ENCODE measurements around the gene IL10RA. TPM values are rescaled to one million over a fixed set of nuclear protein-coding genes. Genes with fewer than 3 reads are reported as not detected.

Gene IL10RA
- total RNA-seq, 4 donors from 2014 or later, result 0.73 to 5.5 (median 2.2) TPM

GRCh38 chr11:117969160-117969991 is 16.8 kb upstream of the IL10RA start:
- H3K27me3 ChIP-seq, result peaks cover 0 to 4% (median 2%) of the 10 kb centered on the region in 3 donors
- no peaks in the 10 kb centered on the region for H3K36me3 ChIP-seq
- DNase-seq (no peak), ATAC-seq (no peak)
- H3K4me1 ChIP-seq, result no peaks in the 10 kb centered on the region
- H3K4me3 ChIP-seq, result no peak overlapping the region
- no peak overlapping the region for H3K27ac ChIP-seq
- no peaks in the 10 kb centered on the region for H3K9me3 ChIP-seq
- in situ Hi-C loops (cut with MboI; ENCODE audit: low sequenced_read_pairs in 4 of 4), result no loop called here
- intact Hi-C loops (cut with DNase I; ENCODE audit: low total_unique reads), result no loop called here
- TF ChIP-seq CTCF (IDR thresholded peaks at IDR 0.05 in 4 of 5, conservative IDR thresholded peaks at IDR 0.05 in 1 of 5) (no peak), POLR2A (IDR thresholded peaks at IDR 0.05) (no peak)

- Histone ChIP-seq H3K4me3 (no peak overlapping the region), H3K36me3 (no peaks in the 10 kb centered on the region), H3K27ac (no peak overlapping the region), H3K9me3 (no peaks in the 10 kb centered on the region), H3K4me1 (no peaks in the 10 kb centered on the region), H3K27me3 (peaks cover 0 to 4% (median 2%) of the 10 kb centered on the region in 3 donors)
- in situ Hi-C loops (cut with MboI; ENCODE audit: low sequenced_read_pairs in 4 of 4), result no loop called here
- TF ChIP-seq POLR2A (IDR thresholded peaks at IDR 0.05) (no peak), CTCF (IDR thresholded peaks at IDR 0.05 in 4 of 5, conservative IDR thresholded peaks at IDR 0.05 in 1 of 5) (no peak)
- intact Hi-C loops (cut with DNase I; ENCODE audit: low total_unique reads), result no loop called here
- ATAC-seq, result no peak
- no peak for DNase-seq
These were observed 15.7 kb upstream of the IL10RA start for GRCh38 chr11:117970400-117971024.

GRCh38 chr11:117972044-117972443 is 14.2 kb upstream of the IL10RA start:
- DNase-seq, result no peak
- intact Hi-C loops (cut with DNase I; ENCODE audit: low total_unique reads), result no loop called here
- in situ Hi-C loops (cut with MboI; ENCODE audit: low sequenced_read_pairs in 4 of 4), result no loop called here
- no peak for ATAC-seq
- Histone ChIP-seq H3K9me3 (no peaks in the 10 kb centered on the region), H3K4me1 (no peaks in the 10 kb centered on the region), H3K36me3 (no peaks in the 10 kb centered on the region), H3K4me3 (no peak overlapping the region), H3K27me3 (peaks cover 0 to 2% (median 1%) of the 10 kb centered on the region in 3 donors), H3K27ac (no peak overlapping the region)
- TF ChIP-seq POLR2A (IDR thresholded peaks at IDR 0.05) (no peak), CTCF (IDR thresholded peaks at IDR 0.05 in 4 of 5, conservative IDR thresholded peaks at IDR 0.05 in 1 of 5) (no peak)

- ATAC-seq (no peak), DNase-seq (no peak)
- Histone ChIP-seq H3K36me3 (no peaks in the 10 kb centered on the region), H3K27me3 (peaks cover 0 to 2% (median 0%) of the 10 kb centered on the region in 3 donors), H3K4me3 (no peak overlapping the region), H3K9me3 (no peaks in the 10 kb centered on the region), H3K4me1 (no peaks in the 10 kb centered on the region), H3K27ac (no peak overlapping the region)
- intact Hi-C loops (cut with DNase I; ENCODE audit: low total_unique reads) (no loop called here), in situ Hi-C loops (cut with MboI; ENCODE audit: low sequenced_read_pairs in 4 of 4) (no loop called here)
- TF ChIP-seq POLR2A (IDR thresholded peaks at IDR 0.05) (no peak), CTCF (IDR thresholded peaks at IDR 0.05 in 4 of 5, conservative IDR thresholded peaks at IDR 0.05 in 1 of 5) (no peak)
These were observed 13.3 kb upstream of the IL10RA start for GRCh38 chr11:117972629-117973502.

Measured in gastrocnemius medialis (tissue), 4 donors.